H1 (cell line): ENCODE measurements around the gene NR3C2. TPM values are rescaled to one million over a fixed set of nuclear protein-coding genes. Genes with fewer than 3 reads are reported as not detected.

ENCODE experiments used
- CTCF ChIA-PET: fragments of 300-600 bp; sonication (Branson Sonifier 250); formaldehyde crosslinking; loops from one replicate; lab custom pipeline; 2021; ENCODE audit not compliant: partially characterized antibody; lab: Charles Lee
- POLR2A ChIA-PET: fragments of 300-600 bp; sonication (Branson Sonifier 250); formaldehyde crosslinking; loops from one replicate; lab custom pipeline; 2021; ENCODE audit warnings: inconsistent platforms; ENCODE audit not compliant: partially characterized antibody; lab: Charles Lee
- DNase-seq, 2 experiments: peaks; one replicate each; pipeline versions ENCODE4 v3.0.0 to v3.0.0-alpha.2; 2010 to 2022; ENCODE audit warnings: low spot score in 2 of 2, low read depth in 1 of 2, mixed read lengths in 1 of 2
- FAIRE-seq: peaks from 2 replicates; lab custom pipeline; 2011; peaks lifted over from hg19 to GRCh38; lab: Jason Lieb, UNC
- H2AFZ ChIP-seq: 2 replicates; pipeline ENCODE4 v1.8.1; 2012; ENCODE audit warnings: low read length, inconsistent platforms
- H2AK5ac ChIP-seq: 2 replicates; pipeline ENCODE4 v1.6.1; 2013; ENCODE audit warnings: low read depth, low read length
- H2BK120ac ChIP-seq: replicated peaks from 2 replicates; pipeline ENCODE3; 2013; ENCODE audit warnings: low read depth, low read length, inconsistent platforms
- H2BK12ac ChIP-seq: 2 replicates; pipeline ENCODE4 v1.6.1; 2013; ENCODE audit warnings: low read depth, low read length
- H2BK15ac ChIP-seq: 2 replicates; pipeline ENCODE4 v1.6.1; 2013; ENCODE audit warnings: low read length
- H2BK20ac ChIP-seq: 2 replicates; pipeline ENCODE4 v1.6.1; 2013; ENCODE audit warnings: low read length
- H2BK5ac ChIP-seq: 2 replicates; pipeline ENCODE4 v1.6.1; 2013; ENCODE audit warnings: low read depth, low read length
- H3K14ac ChIP-seq: 2 replicates; pipeline ENCODE4 v1.6.1; 2013; ENCODE audit warnings: inconsistent platforms; ENCODE audit not compliant: insufficient read length
- H3K18ac ChIP-seq: 2 replicates; pipeline ENCODE4 v1.6.1; 2013; ENCODE audit warnings: low read length; ENCODE audit errors: extremely low read depth
- H3K23ac ChIP-seq: 2 replicates; pipeline ENCODE4 v1.6.1; 2013; ENCODE audit warnings: inconsistent platforms; ENCODE audit not compliant: insufficient read length
- H3K23me2 ChIP-seq: 2 replicates; pipeline ENCODE4 v1.6.1; 2013; ENCODE audit warnings: low read depth, low read length
- H3K27ac ChIP-seq: 2 replicates; pipeline ENCODE4 v1.6.1; 2011; ENCODE audit warnings: low read depth, low read length, inconsistent platforms
- H3K27me3 ChIP-seq, 4 experiments: replicated peaks in 1 of 4; 1 replicate in 1 of 4; 2 replicates in 3 of 4; pipeline versions ENCODE4 v1.6.1 to v1.8.1; 2011 to 2013; ENCODE audit warnings: low read length in 3 of 4, mild to moderate bottlenecking in 3 of 4, inconsistent platforms in 2 of 4, mixed read lengths in 2 of 4, moderate library complexity in 1 of 4; ENCODE audit not compliant: control insufficient read depth in 3 of 4, insufficient read depth in 3 of 4; ENCODE audit errors: extremely low read depth in 1 of 4
- H3K36me3 ChIP-seq, 4 experiments: 2 replicates each; pipeline versions ENCODE4 v1.6.1 to v1.8.1; 2011 to 2013; ENCODE audit warnings: mild to moderate bottlenecking in 4 of 4, low read length in 3 of 4, moderate library complexity in 2 of 4, control low read depth in 1 of 4, inconsistent platforms in 1 of 4; ENCODE audit not compliant: insufficient read depth in 4 of 4, control insufficient read depth in 2 of 4
- H3K4ac ChIP-seq: replicated peaks from 2 replicates; pipeline ENCODE3; 2013; ENCODE audit warnings: low read length, low read depth, mixed read lengths, inconsistent platforms; ENCODE audit not compliant: insufficient read length
- H3K4me1 ChIP-seq, 4 experiments: replicated peaks in 1 of 4; 1 replicate in 1 of 4; 2 replicates in 3 of 4; pipeline versions ENCODE4 v1.6.1 to v1.8.1; 2011 to 2013; ENCODE audit warnings: low read length in 3 of 4, inconsistent platforms in 2 of 4, mixed read lengths in 1 of 4; ENCODE audit not compliant: insufficient read depth in 4 of 4, control insufficient read depth in 3 of 4
- H3K4me2 ChIP-seq, 2 experiments: 2 replicates each; pipeline versions ENCODE4 v1.6.1 to v1.8.1; 2011 to 2013; ENCODE audit warnings: low read depth in 2 of 2, low read length in 2 of 2, control low read depth in 1 of 2, inconsistent platforms in 1 of 2, mild to moderate bottlenecking in 1 of 2; ENCODE audit not compliant: insufficient read depth in 1 of 2
- H3K4me3 ChIP-seq, 4 experiments: fragments of 200-600, 300-600 bp in 1 of 4; sonication (generic), shearing (Covaris generic), sonication (Bioruptor Twin) in 1 of 4; 2 replicates each; pipeline versions ENCODE4 v1.5.1 to v1.8.1; 2011 to 2016; ENCODE audit warnings: low read length in 4 of 4, low read depth in 3 of 4, control low read depth in 2 of 4, inconsistent platforms in 2 of 4, mild to moderate bottlenecking in 2 of 4, mixed read lengths in 1 of 4, moderate library complexity in 1 of 4; ENCODE audit not compliant: insufficient read depth in 2 of 4; ENCODE audit errors: extremely low read depth in 1 of 4
- H3K56ac ChIP-seq: replicated peaks from 2 replicates; pipeline ENCODE3; 2013; ENCODE audit warnings: low read depth, mild to moderate bottlenecking, mixed read lengths, low read length, inconsistent platforms; ENCODE audit not compliant: insufficient read length
- H3K79me1 ChIP-seq: 2 replicates; pipeline ENCODE4 v1.6.1; 2013; ENCODE audit warnings: low read depth, low read length, control low read depth
- H3K79me2 ChIP-seq, 2 experiments: 2 replicates each; pipeline versions ENCODE4 v1.6.1 to v1.8.1; 2012 to 2013; ENCODE audit warnings: low read length in 2 of 2, mild to moderate bottlenecking in 2 of 2, inconsistent platforms in 1 of 2; ENCODE audit not compliant: insufficient read depth in 2 of 2, control insufficient read depth in 1 of 2
- H3K9ac ChIP-seq, 4 experiments: replicated peaks in 1 of 4; 1 replicate in 1 of 4; 2 replicates in 3 of 4; pipeline versions ENCODE4 v1.6.1 to v1.8.1; 2011 to 2013; ENCODE audit warnings: low read depth in 3 of 4, low read length in 3 of 4, control low read depth in 2 of 4, mild to moderate bottlenecking in 2 of 4, moderate library complexity in 2 of 4, inconsistent platforms in 1 of 4; ENCODE audit errors: extremely low read depth in 1 of 4
- H3K9me3 ChIP-seq, 2 experiments: 2 replicates each; pipeline versions ENCODE4 v1.6.1 to v1.8.1; 2012 to 2013; ENCODE audit warnings: mild to moderate bottlenecking in 2 of 2, moderate library complexity in 2 of 2, control low read depth in 1 of 2, inconsistent platforms in 1 of 2, low read depth in 1 of 2, low read length in 1 of 2, mixed read lengths in 1 of 2; ENCODE audit not compliant: insufficient read depth in 2 of 2
- H4K20me1 ChIP-seq, 2 experiments: replicated peaks in 1 of 2; 2 replicates each; pipeline versions ENCODE3 to v1.8.1; 2011 to 2013; ENCODE audit warnings: inconsistent platforms in 2 of 2, low read length in 2 of 2, mild to moderate bottlenecking in 1 of 2; ENCODE audit not compliant: insufficient read depth in 2 of 2, control insufficient read depth in 1 of 2
- H4K5ac ChIP-seq: 2 replicates; pipeline ENCODE4 v1.6.1; 2013; ENCODE audit warnings: low read length, low read depth, mixed read lengths, inconsistent platforms; ENCODE audit not compliant: insufficient read length
- H4K8ac ChIP-seq: 2 replicates; pipeline ENCODE4 v1.8.0; 2013; ENCODE audit warnings: mild to moderate bottlenecking, moderate library complexity, low read length, inconsistent platforms; ENCODE audit not compliant: insufficient read depth; ENCODE audit errors: extremely low read depth
- H4K91ac ChIP-seq: replicated peaks from 2 replicates; pipeline ENCODE3; 2013; ENCODE audit warnings: low read length, mixed read lengths, inconsistent platforms; ENCODE audit not compliant: insufficient read length
- EGR1 ChIP-seq: IDR thresholded peaks from 2 replicates; pipeline ENCODE4 v1.6.1; 2011; ENCODE audit warnings: low read depth, low read length, borderline replicate concordance
- HDAC2 ChIP-seq, 2 experiments: fragments of 300-600 bp in 1 of 2; sonication (generic) in 1 of 2; IDR thresholded peaks; 2 replicates each; pipeline ENCODE4 v1.6.1; 2011 to 2012; ENCODE audit warnings: low read depth in 2 of 2, low read length in 2 of 2, mild to moderate bottlenecking in 2 of 2, moderate library complexity in 2 of 2, borderline replicate concordance in 1 of 2, inconsistent platforms in 1 of 2
- WGBS, 2 experiments: shearing (Covaris generic) in 1 of 2; methylation state at CpG; one replicate each; pipeline versions ENCODE4 v1.1.6 to v1.1.7; 2013 to 2015; ENCODE audit warnings: low lambda C conversion rate in 2 of 2, mixed read lengths in 2 of 2, inconsistent platforms in 1 of 2, low coverage in 1 of 2, missing lambda C conversion rate in 1 of 2; ENCODE audit not compliant: insufficient replicate concordance in 2 of 2, insufficient coverage in 1 of 2, insufficient read length in 1 of 2; ENCODE audit errors: extremely low coverage in 1 of 2, missing lambda C conversion rate in 1 of 2; 5-methylcytosine and 5-hydroxymethylcytosine counted together
- polyA plus RNA-seq, 7 experiments: library from polyadenylated mRNA; depleted of rRNA in 3 of 7; stranded (reverse) in 5 of 7; unstranded in 2 of 7; fragments of >200 nt in 5 of 7; fragments of 200-250 nt in 2 of 7; gene quantifications; 1 replicate in 5 of 7; 2 replicates in 1 of 7; 4 replicates in 1 of 7; pipeline versions ENCODE4 v1.2.1 to v1.2.3, GENCODE V29; 2011 to 2013; ENCODE audit warnings: missing spikeins in 2 of 7, mixed read lengths in 2 of 7
- total RNA-seq: library from RNA; stranded (reverse); fragmentation: NEBNext Ultra II Directional; extraction: Animal tissue kit (Norgen Biotek cat#: 25700); gene quantifications from 2 replicates; pipeline ENCODE4 v1.2.1, GENCODE V29; 2021
- TF ChIP-seq, protein P1 (sequence below): IDR thresholded peaks from 2 replicates; pipeline ENCODE4 v1.6.1; 2011; ENCODE audit warnings: low read depth, mild to moderate bottlenecking, low read length; ENCODE audit not compliant: insufficient read depth

NR3C2 gene
- total and polyA plus RNA-seq, 2 of the 8 experiments (the other 6 are each of a cell fraction or from before 2014, with no cell fraction given) = 0.80 to 3.9 TPM

- H3K4me1 ChIP-seq = peaks cover 0 to 19% (median 1%) of the 10 kb centered on the region in 4 experiments; a peak in 4 of 7 replicates
- CTCF ChIA-PET = interaction anchor here (1.2 to 2.3 kb wide), 4 partner anchors 11 to 21 kb away, joined by 3 to 6 read pairs (median 4); no protein-coding TSS in a partner anchor
- H3K27ac ChIP-seq = no peak overlapping the region
- no peak overlapping the region for H2AK5ac ChIP-seq
- H3K9me3 ChIP-seq = no peaks in the 10 kb centered on the region
- H3K79me1 ChIP-seq = no peaks in the 10 kb centered on the region
- POLR2A ChIA-PET = no interaction called here
- H3K79me2 ChIP-seq = no peaks in the 10 kb centered on the region
- no peaks in the 10 kb centered on the region for H4K20me1 ChIP-seq
- no peak overlapping the region for H4K5ac ChIP-seq
- no peak overlapping the region for H4K91ac ChIP-seq
- TF ChIP-seq EGR1 (no peak), HDAC2 (IDR thresholded peaks at IDR 0.05; ENCODE audit: borderline replicate concordance in 1 of 2, low read depth in 2 of 2, low read length in 2 of 2) (no peak)
- TF ChIP-seq, protein P1, sequence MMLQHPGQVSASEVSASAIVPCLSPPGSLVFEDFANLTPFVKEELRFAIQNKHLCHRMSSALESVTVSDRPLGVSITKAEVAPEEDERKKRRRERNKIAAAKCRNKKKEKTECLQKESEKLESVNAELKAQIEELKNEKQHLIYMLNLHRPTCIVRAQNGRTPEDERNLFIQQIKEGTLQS = no peak
- TF ChIP-seq, all 59 proteins: peak for 0
- WGBS, 2 experiments = 91% methylated on average over 2 of the region's 2 CpGs; no CpG with 5 or more reads in 1 of the 2 experiments
- Histone ChIP-seq H3K27me3 (no peaks in the 10 kb centered on the region), H3K18ac (no peak overlapping the region), H3K9ac (no peak overlapping the region), H4K8ac (no peak overlapping the region), H2BK120ac (no peak overlapping the region), H2BK5ac (no peak overlapping the region), H3K14ac (no peak overlapping the region), H3K4ac (no peak overlapping the region), H3K23me2 (no peaks in the 10 kb centered on the region), H3K4me2 (no peak overlapping the region), H3K4me3 (no peak overlapping the region), H3K36me3 (no peaks in the 10 kb centered on the region), H3K23ac (no peak overlapping the region), H2BK15ac (no peak overlapping the region), H2BK20ac (no peak overlapping the region), H2BK12ac (no peak overlapping the region), H2AFZ (no peak overlapping the region), H3K56ac (no peak overlapping the region)
- DNase-seq (no peak), FAIRE-seq (no peak)
Observed at GRCh38 chr4:148116264-148116663, 325.9 kb downstream of the NR3C2 start.
